ENCODE results near the gene PSMA7. TPM values are rescaled to one million over a fixed set of nuclear protein-coding genes. Genes with fewer than 3 reads are reported as not detected.
A peak's percentile ranks its signal among the peaks of the same experiment; 100 is the strongest.

Gene PSMA7
- total RNA-seq, 4 donors from 2014 or later = 154 to 241 (median 234) TPM

- intact Hi-C loops (cut with DNase I; ENCODE audit: low total_unique reads) (loop anchor here (5.0 kb wide), 1 partner anchor 55 kb away; the partner anchor contains the start of gene TAF4), in situ Hi-C loops (cut with MboI; ENCODE audit: low pct_ligation_motif_present in 1 of 4, low pct_unique_long_range_greater_than_20kb in 1 of 4, low sequenced_read_pairs in 3 of 4) (loop anchor here in 2 of 4 donors (10.0 kb wide), 1 partner anchor 57 kb away; the partner anchor contains the start of gene TAF4 (in 2 of the 2))
- DNase-seq = peak; percentile 97
- H3K9me3 ChIP-seq = no peaks in the 10 kb centered on the region
- H3K4me3 ChIP-seq = peak within 1 kb of the TSS; percentile 61 to 96 (median 74)
- H3K4me1 ChIP-seq = peaks cover 11 to 25% (median 23%) of the 10 kb centered on the region in 4 donors
- peaks cover 0 to 19% (median 0%) of the 10 kb centered on the region in 4 donors for H3K36me3 ChIP-seq
- H3K27ac ChIP-seq = peak within 1 kb of the TSS; percentile 95 to 98 (median 96)
- no peak for TF ChIP-seq EP300 (IDR thresholded peaks at IDR 0.05; ENCODE audit: low read depth)
- TF ChIP-seq POLR2A (IDR thresholded peaks at IDR 0.05) = peak; percentile 50
- peak; percentile 50 to 78 (median 72) for TF ChIP-seq POLR2AphosphoS5 (IDR thresholded peaks at IDR 0.05)
- TF ChIP-seq CTCF (IDR thresholded peaks at IDR 0.05) = no peak
- WGBS, 2 donors (ENCODE audit: low coverage in 1 of 2) = 1% methylated on average over 69 of the region's 124 CpGs; no CpG with 5 or more reads in 1 of the 2 donors
- H3K27me3 ChIP-seq = no peaks in the 10 kb centered on the region
Observed at GRCh38 chr20:62121776-62122653, 21.2 kb downstream of the PSMA7 start, which contains the start of gene LSM14B. TSS of gene LSM14B (plus strand) at chr20:62122475. CDS start at chr20:62122667, 192 bp downstream.

GRCh38 chr20:62120990-62121775 is 22.0 kb downstream of the PSMA7 start:
- WGBS, 2 donors (ENCODE audit: low coverage in 1 of 2) = 17 to 53% methylated on average over 11 to 45 of the region's 45 CpGs
- Histone ChIP-seq H3K4me1 (peaks cover 11 to 25% (median 23%) of the 10 kb centered on the region in 4 donors), H3K27me3 (no peaks in the 10 kb centered on the region), H3K27ac (peak overlapping the region; percentile 95 to 98 (median 96)), H3K4me3 (peak overlapping the region; percentile 43 to 96 (median 58)), H3K9me3 (no peaks in the 10 kb centered on the region), H3K36me3 (peaks cover 0 to 12% (median 0%) of the 10 kb centered on the region in 4 donors)
- in situ Hi-C loops (cut with MboI; ENCODE audit: low pct_ligation_motif_present in 1 of 4, low pct_unique_long_range_greater_than_20kb in 1 of 4, low sequenced_read_pairs in 3 of 4) (loop anchor here in 2 of 4 donors (10.0 kb wide), 1 partner anchor 56 kb away; the partner anchor contains the start of gene TAF4 (in 2 of the 2)), intact Hi-C loops (cut with DNase I; ENCODE audit: low total_unique reads) (loop anchor here (5.0 kb wide), 1 partner anchor 54 kb away; the partner anchor contains the start of gene TAF4)
- peak; percentile 66 for DNase-seq
- TF ChIP-seq POLR2AphosphoS5 (IDR thresholded peaks at IDR 0.05) (peak; percentile 22 to 72 (median 62)), POLR2A (IDR thresholded peaks at IDR 0.05) (peak; percentile 79), EP300 (IDR thresholded peaks at IDR 0.05; ENCODE audit: low read depth) (no peak)

- 85 to 100% methylated on average over 4 to 5 of the region's 5 CpGs for WGBS, 2 donors (ENCODE audit: low coverage in 1 of 2)
- no peaks in the 10 kb centered on the region for H3K9me3 ChIP-seq
- H3K27me3 ChIP-seq = no peaks in the 10 kb centered on the region
- H3K27ac ChIP-seq = peak overlapping the region in 3 of 4 donors; percentile 4 to 97 (median 95)
- H3K4me3 ChIP-seq = no peak overlapping the region
- no peak for TF ChIP-seq CTCF (IDR thresholded peaks at IDR 0.05)
- no peak for TF ChIP-seq POLR2AphosphoS5 (IDR thresholded peaks at IDR 0.05)
- TF ChIP-seq POLR2A (IDR thresholded peaks at IDR 0.05) = no peak
- no peak for TF ChIP-seq EP300 (IDR thresholded peaks at IDR 0.05; ENCODE audit: low read depth)
- in situ Hi-C loops (cut with MboI; ENCODE audit: low pct_ligation_motif_present in 1 of 4, low pct_unique_long_range_greater_than_20kb in 1 of 4, low sequenced_read_pairs in 3 of 4) (loop anchor here in 2 of 4 donors (10.0 kb wide), 1 partner anchor 56 kb away; the partner anchor contains the start of gene TAF4 (in 2 of the 2)), intact Hi-C loops (cut with DNase I; ENCODE audit: low total_unique reads) (loop anchor here (5.0 kb wide), 1 partner anchor 53 kb away; the partner anchor contains the start of gene TAF4)
- no peak for DNase-seq
- H3K36me3 ChIP-seq = peaks cover 0 to 4% (median 0%) of the 10 kb centered on the region in 4 donors
- peaks cover 11 to 25% (median 23%) of the 10 kb centered on the region in 4 donors for H3K4me1 ChIP-seq
Observed at GRCh38 chr20:62120365-62120762, 22.8 kb downstream of the PSMA7 start.

Data from transverse colon (tissue), 4 donors.